ENCODE measurements around the gene HMGB2.

GRCh38 chr4:173337463-173337862 lies 3.3 kb upstream of the HMGB2 start:
- TF ChIP-seq, protein P1, sequence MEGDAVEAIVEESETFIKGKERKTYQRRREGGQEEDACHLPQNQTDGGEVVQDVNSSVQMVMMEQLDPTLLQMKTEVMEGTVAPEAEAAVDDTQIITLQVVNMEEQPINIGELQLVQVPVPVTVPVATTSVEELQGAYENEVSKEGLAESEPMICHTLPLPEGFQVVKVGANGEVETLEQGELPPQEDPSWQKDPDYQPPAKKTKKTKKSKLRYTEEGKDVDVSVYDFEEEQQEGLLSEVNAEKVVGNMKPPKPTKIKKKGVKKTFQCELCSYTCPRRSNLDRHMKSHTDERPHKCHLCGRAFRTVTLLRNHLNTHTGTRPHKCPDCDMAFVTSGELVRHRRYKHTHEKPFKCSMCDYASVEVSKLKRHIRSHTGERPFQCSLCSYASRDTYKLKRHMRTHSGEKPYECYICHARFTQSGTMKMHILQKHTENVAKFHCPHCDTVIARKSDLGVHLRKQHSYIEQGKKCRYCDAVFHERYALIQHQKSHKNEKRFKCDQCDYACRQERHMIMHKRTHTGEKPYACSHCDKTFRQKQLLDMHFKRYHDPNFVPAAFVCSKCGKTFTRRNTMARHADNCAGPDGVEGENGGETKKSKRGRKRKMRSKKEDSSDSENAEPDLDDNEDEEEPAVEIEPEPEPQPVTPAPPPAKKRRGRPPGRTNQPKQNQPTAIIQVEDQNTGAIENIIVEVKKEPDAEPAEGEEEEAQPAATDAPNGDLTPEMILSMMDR (IDR thresholded peaks at IDR 0.05), result no peak
- no peak for TF ChIP-seq POLR2A (IDR thresholded peaks at IDR 0.05)

Measured in body of pancreas (tissue), 4 donors.